ENCODE measurements around the gene MRPL32.

Gene MRPL32

DNA sequence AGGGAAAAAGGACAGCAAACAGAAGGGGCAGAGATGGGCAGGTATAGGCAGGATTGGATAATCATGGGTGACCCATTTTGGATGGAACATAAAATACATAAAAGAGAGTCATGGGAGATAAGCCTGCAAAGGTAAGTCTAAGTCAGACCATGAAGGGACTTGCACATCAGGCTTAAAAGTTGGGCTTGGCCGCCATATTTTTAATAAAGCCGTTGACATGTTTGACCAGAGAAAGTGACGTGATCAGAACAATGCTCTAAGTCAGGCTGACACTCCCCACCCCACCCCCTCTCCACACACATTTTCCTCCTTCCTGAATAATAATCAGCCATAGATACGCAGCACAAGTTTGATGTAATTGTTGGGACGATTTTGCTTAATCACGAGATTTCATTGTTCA lies 54.0 kb downstream of the MRPL32 start:
- no peak overlapping the region for H3K4me3 ChIP-seq (ENCODE audit: low read depth, low read length)
- TF ChIP-seq CTCF (IDR thresholded peaks at IDR 0.05; ENCODE audit: insufficient read depth, low read length, missing control alignments), result no peak
- CTCF ChIA-PET, result no interaction called here
- DNase-seq (ENCODE audit: low read depth, low spot score), result no peak
- POLR2A ChIA-PET, result no interaction called here

GRCh38 chr7:42986781-42987248 lies 54.6 kb downstream of the MRPL32 start:
- ChIA-PET POLR2A (no interaction called here), CTCF (interaction anchor here (1.3 kb wide), 1 partner anchor 10 kb away, joined by 3 read pairs; no protein-coding TSS in a partner anchor)
- no peak for TF ChIP-seq CTCF (IDR thresholded peaks at IDR 0.05; ENCODE audit: insufficient read depth, low read length, missing control alignments)
- DNase-seq (ENCODE audit: low read depth, low spot score), result no peak
- H3K4me3 ChIP-seq (ENCODE audit: low read depth, low read length), result no peak overlapping the region

Data from AG04449 (cell line).